ENCODE measurements around the gene ADAMTS7. TPM values are rescaled to one million over a fixed set of nuclear protein-coding genes. Genes with fewer than 3 reads are reported as not detected.
"Not testable (repeated sequence)": the region's sequence is repeated elsewhere in the genome, so short reads cannot be mapped to it uniquely, and the experiment has no call there.

The ADAMTS7 gene
- total RNA-seq, 1 donor from 2014 or later, result 0.48 TPM

DNA sequence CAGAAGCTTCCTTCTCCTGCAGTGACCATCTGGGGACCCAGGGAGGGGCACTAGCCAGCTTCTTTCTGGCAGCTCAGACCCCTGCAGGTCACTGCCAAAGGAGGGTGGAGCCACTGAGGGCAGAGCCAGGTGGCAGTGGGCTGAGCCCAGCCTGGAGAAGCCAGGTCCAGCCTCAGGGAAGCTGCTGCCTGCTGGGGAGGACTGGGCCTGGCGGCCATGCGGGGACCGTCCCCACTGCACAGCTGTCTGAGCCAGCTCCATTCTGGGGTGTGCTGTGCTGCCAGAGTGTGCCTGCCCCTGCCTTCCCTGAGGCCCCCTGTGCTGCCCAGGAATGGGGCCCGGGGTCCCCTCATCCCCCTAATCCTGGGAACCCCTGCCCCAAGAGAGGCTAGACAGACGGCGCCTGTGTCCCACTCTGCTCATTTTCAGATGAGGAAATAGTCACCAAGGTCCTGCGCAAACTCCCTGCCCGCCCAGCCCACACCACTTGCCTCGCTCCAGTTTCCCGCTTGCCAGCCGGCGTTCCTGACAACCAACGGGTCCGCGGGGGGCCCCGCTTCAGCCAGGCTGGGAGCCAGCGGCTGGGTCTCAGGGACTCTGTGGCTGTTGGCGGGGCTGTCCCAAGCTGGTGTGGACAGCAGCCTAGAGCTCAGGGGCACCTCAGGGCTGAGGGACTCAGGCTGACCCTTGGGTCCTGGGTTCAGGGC is 46.0 kb downstream of the ADAMTS7 start:
- not testable (repeated sequence) for ATAC-seq

DNA sequence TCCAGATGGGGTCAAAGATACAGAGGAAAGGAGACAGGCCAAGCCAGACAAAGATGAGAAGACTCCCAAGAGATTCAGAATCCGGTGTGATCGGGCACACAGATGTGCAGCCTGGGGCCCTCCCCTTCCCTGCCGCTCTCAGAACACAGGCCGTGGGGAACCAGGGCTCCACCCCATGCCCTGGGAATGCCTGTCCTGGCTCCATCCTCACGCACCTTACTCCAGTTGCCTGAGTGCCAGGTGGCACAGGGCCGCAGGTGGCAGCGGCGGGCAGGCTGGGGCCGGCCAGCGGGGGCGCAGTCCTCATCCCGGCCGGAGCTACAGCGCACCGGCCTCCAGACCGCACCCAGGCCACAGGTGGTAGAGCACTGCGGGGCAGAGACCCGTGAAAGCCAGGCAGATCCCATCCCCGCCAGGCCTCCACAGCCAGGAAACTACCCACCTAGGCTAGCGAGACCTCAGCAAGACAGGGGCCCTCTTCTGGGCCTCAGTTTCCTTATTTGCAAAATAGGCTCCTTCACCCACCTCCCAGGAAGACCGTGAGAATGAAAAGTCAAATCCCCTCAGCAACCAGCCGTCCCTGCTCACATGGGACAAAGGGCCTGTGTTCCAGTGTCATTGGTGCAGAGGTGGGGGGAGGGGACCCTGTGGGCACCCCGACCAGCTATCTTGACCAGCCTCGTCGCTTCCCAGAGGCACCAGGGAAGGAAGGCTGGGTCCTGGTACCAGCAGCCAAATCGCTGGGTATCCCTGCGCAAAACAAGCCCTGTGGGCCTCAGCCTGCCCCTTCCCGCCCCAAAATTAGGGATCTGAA is 46.7 kb downstream of the ADAMTS7 start:
- ATAC-seq, result peak; percentile 20

DNA sequence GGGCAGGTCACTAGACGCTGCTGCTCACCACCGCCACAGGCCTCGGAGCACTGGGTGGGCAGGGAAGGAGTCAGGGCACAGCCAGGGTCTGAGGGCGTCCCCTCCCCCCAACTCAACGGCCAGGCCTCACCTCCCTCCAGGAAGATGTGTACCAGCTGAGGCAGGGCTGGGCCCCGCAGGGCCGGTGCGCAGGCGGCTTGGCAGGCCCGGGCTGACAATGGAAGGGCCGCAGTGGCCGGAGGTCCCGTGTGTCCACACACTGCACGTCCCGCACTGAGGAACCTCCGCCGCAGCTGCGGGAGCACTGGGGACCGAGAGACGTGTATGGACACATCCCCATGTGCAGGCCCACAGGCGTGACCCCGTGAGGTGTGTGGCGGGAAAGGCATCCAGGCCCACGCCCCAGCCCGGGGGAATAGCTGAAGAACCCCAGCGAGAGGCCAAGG is 47.4 kb downstream of the ADAMTS7 start:
- ATAC-seq, result no peak

DNA sequence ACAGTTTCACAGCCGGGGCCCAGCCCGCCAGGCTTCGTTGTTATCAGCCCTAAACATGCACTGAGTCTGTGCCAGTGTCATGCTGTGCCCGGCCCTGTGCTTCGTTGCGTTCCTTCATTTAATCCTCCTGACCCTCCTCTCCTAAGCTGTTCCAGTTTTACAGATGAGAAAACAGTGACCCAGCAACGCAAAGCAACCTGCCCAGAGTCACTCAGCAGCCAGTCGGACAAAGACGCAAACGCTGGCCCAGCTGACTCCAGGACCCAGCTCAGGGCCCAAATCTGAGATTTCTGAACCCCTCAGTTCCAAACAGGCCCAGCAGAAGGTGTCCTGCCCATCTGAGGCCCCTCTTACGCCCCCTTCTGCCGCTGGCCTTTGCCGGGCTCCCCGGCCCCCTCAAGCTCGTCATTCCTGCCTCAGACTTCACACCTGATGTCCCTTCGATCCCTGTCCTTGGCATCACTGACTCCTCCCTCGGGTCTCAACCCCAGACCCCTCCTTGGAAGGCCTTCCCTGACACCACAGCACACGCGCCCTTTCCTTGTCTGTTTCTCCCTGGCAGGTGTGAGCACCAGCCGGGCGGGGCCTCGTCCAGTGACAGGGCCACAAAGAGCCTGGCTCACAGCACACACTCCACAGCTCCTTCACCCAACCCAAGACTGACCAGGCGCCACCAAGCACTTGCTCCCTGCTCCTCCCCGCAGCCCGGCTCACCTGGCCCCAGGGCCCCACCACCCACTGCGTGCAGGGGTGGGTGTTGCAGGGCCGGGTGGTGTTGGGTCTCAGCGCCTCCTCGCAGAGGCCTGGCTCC is 48.1 kb downstream of the ADAMTS7 start:
- peak; percentile 3 for ATAC-seq

DNA sequence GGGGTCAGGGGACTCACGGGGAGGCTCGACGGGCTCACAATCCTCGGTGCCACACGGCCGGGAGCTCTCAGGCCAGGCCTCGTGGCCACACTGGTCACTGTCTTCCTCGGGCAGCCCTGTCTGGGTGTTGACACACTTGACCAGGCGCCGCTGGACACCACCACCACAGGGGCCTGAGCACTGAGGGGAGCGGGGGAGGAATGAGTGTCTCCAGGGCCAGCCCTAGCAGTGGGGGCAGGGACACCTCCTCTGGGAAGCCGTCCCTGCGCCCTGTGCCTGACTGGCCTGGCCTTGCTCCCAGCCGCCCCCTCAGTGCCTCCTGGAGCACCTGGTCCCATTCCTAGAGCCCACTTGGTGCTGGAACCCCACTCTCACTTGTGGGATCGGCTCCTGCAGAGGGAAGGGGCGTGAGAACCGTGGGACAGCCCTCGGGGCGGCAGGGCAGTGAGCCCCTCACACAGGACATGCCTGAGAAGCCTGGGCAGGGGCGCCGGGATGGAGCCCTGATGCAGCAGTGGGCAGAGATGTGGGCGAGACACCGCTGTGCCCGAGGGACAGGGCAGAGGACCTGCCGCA is 48.8 kb downstream of the ADAMTS7 start:
- not testable (repeated sequence) for ATAC-seq

DNA sequence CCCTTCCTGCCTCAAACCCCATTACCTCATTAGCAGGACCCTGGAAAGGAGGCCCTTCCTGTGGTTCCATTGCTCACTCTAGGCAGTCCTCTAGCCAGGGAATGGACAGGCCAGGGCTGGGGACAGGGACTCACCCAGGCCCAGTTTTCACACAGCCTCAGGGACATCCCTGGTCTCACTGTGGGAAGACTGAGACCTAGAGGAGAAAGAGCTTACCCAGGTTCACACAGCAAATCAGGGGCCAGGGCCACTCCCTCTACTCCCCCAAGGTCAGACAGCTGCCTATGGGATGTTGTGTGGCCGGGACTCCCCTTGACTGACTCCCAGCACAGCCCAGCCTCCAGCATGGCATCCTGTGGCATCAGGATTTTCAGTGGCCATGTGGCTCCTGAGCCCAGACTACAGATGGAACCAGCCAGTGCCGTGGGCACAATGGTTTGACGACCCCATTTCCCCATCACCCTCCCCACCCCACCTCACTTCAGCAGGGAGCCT is 49.3 kb downstream of the ADAMTS7 start:
- ATAC-seq, result no peak

DNA sequence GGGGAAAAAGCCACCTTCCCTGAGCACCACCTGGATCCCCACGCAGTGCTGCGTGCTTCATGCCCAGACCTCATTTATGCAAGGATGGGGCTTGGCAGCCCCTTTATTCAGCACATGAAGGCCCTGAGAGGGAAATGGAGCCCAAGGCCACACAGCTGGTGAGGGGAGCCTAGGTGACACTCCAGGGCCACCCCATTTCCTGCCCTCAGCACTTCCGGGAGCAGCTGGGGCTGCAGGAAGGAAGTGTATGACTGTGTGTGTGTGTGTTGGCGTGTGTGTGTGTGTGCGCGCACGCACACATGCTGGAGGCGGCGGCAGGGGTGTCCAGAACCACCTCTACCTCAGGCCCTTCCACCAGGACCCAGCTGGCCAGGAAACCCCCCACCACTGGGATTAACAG is 49.8 kb downstream of the ADAMTS7 start:
- peak; percentile 30 for ATAC-seq

DNA sequence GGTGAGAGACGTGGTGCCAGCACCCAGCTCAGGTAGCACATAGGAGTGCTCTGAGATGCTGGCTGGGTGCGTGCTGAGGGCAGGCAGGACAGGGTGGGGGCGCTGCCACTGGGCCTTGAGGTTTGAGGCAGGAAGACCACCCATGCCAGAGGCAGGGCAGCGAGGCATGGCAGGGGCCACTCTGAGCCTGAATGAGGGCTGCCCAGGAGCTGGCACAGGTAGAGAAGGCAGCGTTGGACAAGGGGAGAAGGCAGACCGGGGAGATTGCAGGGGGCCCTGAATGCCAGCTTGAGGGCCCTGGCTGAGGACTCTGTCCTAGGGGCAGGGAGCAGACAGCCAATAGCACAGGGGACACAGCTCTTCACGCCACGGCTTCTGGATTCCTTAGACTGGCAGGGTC is 50.2 kb downstream of the ADAMTS7 start:
- ATAC-seq, result no peak

DNA sequence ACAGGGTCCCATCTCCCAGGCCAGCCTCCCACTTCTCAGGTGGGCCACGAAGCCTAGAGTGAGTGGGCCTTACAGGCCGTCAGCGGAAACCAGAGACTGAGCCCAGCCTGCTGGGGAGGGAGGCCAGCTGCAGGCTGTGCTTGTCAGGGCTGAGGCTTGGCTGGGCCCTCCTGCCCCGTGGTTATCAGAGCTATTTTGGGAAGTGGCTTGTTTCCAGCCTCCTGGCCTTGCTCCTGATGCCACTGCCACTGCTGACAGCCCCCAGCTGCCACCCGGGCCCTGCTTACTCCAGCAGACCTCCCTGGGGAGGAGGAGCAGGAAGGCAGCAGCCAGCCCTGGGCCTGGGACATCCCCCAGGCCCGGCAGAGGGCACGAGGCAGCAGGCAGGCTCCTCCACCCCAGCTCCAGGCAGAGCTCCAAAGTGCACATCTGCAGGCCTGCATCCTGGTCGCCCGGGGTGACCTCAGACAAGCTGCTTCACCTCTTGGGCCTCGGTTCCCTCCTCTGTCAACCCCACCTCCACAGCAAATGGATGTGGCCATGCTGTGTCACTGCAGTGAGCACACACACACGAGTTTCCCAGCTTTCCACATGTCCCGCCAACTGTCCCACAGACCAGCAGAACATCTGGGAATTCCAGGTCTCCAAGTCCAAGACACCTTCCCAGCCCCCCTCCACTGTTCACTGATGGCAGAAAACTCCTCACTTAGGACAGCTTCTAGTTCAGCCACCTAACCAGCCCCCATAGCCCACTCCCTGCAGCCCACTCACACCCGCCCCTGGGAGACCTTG is 51.0 kb downstream of the ADAMTS7 start:
- ATAC-seq, result not testable (repeated sequence)

DNA sequence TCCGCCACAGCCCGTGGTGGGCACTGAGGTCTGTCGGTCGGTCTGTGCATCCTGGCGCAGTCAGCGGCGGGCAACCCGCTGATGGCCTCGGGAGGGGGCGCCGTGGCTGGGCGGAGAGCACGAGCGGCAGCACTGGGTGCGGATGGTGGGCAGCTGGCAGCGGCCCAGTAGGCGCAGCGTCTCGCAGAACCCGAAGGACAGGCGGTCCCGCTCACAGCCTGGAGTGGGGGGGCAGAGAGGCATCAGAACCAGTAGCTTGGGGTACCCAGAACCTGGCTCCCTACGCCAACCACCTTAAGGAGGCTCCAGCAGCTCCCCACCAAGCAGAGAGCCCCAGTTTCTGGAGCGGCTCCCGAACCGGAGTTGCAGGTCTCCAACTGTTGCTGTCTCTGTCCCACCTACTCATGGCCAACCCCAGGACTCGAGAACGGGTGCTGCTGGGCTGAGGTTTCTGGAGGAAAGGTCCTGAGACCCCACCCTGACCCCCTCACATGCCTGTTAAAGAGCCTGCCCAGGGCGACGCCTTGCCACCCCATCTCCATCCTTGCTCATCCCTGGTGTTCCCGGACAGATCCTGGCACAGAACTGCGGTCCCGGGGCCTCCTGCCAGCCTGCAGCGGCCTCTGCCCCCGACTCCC is 51.8 kb downstream of the ADAMTS7 start:
- not testable (repeated sequence) for ATAC-seq

DNA sequence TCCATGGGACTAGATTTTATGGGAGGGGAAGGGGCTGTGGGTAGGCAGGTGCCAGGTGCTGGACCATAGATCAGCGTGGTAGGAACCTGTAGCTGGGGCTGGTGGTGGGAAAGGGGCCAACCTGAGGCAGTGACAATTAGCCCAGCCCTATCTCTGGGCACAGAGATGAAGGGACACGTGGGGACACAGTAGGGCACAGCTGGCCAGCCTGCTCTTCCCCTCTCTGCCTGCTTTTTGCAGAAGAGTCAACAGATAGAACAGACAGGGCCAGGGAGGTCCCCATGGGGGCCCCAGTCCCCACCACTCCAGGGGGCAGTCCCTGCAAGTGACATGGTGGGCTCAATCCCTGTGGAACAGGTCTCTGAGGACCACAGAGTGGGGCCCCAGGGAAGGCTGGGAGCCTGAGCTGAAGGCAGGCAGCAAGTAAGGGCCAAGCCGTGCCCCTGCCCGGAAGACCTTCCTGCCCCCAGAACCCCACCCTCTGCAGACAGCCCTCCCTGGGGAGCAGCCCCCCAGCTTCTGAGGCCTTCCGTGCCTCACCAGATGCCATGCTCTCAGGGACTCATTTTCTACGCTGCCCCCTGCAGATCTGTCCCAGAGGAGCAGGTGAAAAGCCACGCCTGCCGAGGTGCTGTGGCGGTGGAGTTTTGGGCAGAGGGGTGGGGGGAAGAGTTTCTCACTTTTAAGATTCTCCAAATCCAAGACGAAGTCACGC is 52.6 kb downstream of the ADAMTS7 start:
- ATAC-seq, result not testable (repeated sequence)

DNA sequence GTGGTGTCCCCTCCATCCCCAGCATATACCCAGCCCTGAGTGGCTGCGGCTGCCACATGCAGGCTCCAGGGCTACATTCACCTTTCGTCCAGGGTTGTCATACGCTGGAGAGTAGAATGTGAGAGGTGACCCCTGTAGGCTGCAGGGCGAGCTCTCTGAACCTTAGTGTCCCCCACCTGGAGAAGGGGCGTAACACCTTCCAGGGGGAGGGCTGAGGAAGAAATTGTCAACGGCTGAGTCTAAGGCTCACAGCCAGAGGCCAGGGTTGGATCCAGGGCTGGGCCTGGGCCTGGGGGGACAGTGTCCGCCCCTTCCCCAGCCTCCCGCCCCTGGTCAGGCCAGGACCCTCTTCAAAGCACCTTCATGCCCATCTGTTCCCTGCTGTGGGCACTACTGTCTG is 53.2 kb downstream of the ADAMTS7 start:
- not testable (repeated sequence) for ATAC-seq

DNA sequence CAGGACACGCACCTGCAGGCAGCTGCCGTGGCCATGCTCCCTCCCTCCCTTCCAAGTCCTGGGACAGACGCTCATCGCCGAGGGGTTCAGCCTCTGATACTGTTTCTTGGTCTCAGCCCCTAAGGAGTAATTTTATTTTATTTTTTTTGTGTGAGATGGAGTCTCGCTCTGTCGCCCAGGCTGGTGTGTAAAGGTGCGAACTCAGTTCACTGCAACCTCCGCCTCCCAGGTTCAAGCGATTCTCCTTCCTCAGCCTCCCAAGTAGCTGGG is 53.7 kb downstream of the ADAMTS7 start:
- no peak for ATAC-seq

DNA sequence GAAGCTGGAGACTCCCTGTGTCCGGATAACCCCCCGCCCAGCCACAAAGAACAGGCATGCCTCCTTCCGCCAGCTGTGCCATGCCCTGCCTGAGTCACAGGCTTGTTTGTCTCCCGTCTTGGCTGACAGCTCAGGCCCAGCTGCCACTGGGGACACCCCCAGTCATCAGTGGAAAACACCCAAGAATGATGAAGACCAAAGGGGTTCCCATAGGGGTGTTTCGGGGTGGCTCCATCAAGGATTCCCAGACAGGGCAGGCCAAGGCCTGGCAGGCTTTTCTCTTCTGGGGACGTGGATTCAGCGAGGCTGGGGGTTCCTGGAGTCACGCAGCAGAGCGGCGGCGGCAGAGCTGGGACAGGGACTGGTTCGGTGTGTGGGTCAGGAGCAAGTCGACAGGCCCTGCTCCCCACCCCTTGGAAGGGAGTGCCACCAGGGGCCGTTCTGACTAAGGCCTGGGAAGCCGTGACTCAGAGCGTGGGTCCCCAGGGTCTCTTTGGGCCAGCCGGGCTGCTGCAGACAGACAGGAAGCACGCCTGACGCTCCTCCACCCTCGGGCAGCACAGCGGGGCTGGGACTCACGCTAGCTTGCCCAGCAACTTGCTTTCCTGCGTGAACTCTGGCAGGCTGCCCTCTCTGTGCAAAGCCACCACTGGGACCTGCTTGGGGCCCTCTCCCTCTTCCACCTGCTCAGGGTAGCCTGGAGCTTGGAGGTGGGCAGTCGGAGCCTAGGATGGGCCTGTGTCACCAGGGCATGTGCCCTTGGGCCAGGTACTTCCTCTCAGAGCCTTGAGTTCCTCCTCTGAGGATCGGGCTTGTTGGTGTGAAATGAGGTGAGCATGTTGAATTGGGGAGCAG is 54.3 kb downstream of the ADAMTS7 start:
- peak; percentile 86 for ATAC-seq

DNA sequence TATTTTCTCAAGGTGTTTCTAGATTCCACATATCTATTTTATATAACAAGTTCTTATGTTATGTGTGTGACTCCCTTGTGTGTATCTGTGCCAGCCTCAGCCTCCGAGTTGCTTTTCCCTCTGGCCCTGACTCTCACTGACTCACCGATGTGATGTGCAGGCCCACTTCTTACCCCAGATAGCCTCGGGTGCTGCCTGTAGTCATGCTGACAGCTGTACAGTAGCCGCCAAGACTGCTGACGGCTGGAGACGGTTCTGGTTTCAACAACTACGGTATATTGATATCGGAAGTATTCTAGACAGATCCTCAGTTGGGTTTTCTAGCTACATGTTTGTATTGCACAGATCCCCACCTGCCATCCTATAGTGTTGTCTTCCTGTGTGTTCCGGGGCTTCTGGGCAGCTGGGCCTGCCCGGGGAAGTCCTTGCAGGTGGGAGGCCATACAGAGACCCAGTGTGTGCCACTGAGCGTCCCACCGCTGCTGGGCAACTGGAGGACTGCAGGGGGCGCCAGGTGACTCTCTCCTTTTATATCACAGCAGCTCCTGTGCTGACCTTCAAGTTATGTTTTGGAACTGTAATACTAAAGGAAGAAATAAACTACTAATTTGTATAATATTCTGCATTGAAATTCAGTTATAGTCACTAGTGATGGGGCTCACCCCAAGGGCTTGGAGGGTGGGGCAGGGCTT is 55.2 kb downstream of the ADAMTS7 start:
- peak; percentile 40 for ATAC-seq

DNA sequence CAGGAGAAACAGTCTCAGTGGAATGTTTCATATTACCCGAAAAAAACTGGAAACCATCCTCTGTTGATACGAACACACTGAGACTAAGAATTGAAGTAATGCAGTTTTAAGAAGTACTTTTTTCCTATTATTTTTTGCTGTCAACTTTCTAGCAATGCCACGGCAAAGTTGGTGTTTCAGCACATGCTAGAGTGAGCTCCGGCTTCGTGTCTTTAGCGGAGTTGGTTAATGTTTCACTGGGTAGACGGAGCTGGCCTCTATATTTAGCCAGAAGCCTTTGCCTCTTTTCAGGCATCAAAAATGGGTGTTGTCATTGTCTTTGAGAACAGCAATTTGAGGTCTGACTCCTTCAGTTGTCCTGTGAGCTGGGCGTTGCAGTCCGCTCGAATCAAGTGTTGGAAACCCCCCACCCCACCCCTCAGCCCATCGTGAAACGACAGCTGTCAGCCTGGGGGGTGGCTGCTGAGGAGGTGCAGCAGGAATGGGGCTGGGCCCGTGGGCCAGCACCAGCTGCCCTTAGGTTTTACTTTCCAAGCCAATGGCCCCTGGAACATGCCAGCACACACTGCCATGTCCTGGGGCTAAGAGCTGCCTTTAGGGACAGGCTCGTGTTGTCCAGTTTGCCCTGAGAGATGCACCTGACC is 56.5 kb downstream of the ADAMTS7 start:
- not testable (repeated sequence) for ATAC-seq

DNA sequence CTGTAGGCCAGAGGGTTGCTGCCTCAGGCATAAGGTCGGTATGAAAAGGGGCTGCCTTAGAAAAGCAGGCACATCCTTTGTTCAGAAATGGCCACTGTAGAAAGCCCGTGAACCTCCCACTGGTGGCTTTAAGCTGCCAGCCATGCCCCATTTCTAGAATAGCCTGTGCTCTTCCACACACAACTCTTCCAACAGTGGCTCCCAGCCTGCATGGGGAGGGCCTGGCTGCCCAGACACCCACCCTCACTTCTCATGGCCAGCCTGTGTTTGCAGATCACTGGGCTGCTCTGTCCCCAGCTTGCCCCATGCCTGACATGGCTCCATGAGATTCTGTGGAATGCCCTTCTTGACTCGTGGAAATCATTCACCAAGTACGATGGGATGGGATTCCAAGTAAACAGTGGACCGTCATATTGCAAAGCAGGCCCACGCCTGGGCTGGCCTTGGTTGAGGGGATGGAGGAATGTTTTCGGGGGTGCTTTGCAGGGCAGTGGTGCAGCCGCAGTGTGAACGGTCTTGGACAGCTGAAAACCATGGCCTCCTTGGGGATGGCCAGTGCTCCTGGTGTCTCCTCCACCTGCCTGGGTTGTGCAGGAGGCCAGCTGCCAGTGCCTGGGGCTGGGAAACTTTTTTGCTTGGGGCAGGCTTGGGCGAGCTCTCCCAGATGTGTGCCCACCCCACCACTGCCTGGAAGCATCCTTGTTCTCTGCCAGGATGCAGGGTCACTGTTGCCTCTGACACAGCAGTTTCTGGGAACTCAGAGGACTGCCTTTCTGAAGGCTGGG is 57.3 kb downstream of the ADAMTS7 start:
- not testable (repeated sequence) for ATAC-seq

DNA sequence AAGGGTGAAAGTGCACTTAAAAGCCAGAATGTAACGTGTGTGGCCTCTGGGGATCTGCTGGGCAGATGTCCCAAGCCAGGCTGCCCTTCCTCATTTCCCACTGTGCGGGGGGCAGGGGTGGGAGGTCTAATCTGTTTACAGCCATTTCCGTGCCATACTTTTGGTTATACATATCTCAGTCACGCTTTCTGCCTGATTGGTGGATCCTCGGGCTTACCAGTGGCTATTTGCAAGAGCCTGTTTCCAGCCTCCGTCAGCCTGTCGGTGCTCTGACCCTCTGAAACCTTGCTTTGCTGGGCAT is 58.0 kb downstream of the ADAMTS7 start:
- ATAC-seq, result not testable (repeated sequence)
